GM15510 (cell line): ENCODE measurements around the gene CD300C.

ENCODE experiments used
- POLR2A ChIP-seq: IDR thresholded peaks from 3 replicates; pipeline ENCODE4 v1.6.1; 2011; ENCODE audit warnings: borderline replicate concordance; ENCODE audit not compliant: insufficient read length; ENCODE audit errors: extremely low read depth

The CD300C gene

GRCh38 chr17:74512624-74513091 lies 33.3 kb downstream of the CD300C start:
- TF ChIP-seq POLR2A, result no peak

GRCh38 chr17:74512036-74512435 lies 33.9 kb downstream of the CD300C start:
- no peak for TF ChIP-seq POLR2A

- TF ChIP-seq POLR2A, result no peak
Observed at GRCh38 chr17:74508156-74508555, 37.8 kb downstream of the CD300C start.

- TF ChIP-seq POLR2A, result no peak
Observed at GRCh38 chr17:74502861-74503260, 43.1 kb downstream of the CD300C start.

- no peak for TF ChIP-seq POLR2A
Observed at GRCh38 chr17:74499992-74500391, 45.9 kb downstream of the CD300C start.

GRCh38 chr17:74497471-74497870 lies 48.4 kb downstream of the CD300C start:
- no peak for TF ChIP-seq POLR2A

GRCh38 chr17:74493331-74493833 lies 52.5 kb downstream of the CD300C start:
- TF ChIP-seq POLR2A, result no peak

- TF ChIP-seq POLR2A, result no peak
Observed at GRCh38 chr17:74491626-74492025, 54.3 kb downstream of the CD300C start.
